Measurements from ENCODE around the gene ABCG1.

DNA sequence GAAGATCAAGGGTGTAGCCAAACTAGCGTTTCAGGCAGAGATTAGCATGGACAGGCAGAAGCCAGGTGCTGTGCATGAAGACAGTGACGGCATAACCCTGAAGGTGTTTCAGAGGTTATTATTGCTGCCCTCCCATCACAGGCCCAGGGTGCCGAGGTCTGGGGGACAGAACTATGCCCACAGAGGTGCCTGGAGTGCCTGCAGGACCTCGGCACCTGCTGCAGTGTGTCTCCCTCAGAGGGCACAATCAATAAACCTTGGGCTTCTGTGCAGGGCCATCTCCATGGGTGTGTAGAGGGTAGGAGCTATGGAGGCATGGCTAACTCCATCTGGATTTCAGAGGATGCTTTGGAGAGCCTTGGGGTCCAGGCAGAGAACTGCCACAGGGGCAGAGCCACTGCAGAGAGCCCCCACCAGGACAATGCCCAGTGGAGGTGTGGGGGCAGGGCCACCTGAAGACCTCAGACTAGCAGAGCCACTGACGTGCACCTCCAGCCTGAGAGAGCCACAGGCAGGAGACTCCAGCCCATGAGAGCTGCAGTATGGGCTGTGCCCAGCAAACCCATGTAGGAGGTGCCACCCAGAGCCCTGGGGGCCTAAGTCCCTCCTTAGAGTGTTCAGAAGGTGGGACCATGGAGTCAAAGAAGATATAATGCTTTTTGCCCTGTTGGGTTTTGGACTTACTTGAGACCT lies 5.7 kb upstream of the ABCG1 start:
- TF ChIP-seq, protein P1, sequence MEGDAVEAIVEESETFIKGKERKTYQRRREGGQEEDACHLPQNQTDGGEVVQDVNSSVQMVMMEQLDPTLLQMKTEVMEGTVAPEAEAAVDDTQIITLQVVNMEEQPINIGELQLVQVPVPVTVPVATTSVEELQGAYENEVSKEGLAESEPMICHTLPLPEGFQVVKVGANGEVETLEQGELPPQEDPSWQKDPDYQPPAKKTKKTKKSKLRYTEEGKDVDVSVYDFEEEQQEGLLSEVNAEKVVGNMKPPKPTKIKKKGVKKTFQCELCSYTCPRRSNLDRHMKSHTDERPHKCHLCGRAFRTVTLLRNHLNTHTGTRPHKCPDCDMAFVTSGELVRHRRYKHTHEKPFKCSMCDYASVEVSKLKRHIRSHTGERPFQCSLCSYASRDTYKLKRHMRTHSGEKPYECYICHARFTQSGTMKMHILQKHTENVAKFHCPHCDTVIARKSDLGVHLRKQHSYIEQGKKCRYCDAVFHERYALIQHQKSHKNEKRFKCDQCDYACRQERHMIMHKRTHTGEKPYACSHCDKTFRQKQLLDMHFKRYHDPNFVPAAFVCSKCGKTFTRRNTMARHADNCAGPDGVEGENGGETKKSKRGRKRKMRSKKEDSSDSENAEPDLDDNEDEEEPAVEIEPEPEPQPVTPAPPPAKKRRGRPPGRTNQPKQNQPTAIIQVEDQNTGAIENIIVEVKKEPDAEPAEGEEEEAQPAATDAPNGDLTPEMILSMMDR (IDR thresholded peaks at IDR 0.05), result no peak
- TF ChIP-seq POLR2A (IDR thresholded peaks at IDR 0.05), result no peak
